ENCODE measurements around the gene CD72. TPM values are rescaled to one million over a fixed set of nuclear protein-coding genes. Genes with fewer than 3 reads are reported as not detected.
"Not testable (repeated sequence)": the region's sequence is repeated elsewhere in the genome, so short reads cannot be mapped to it uniquely, and the experiment has no call there.

Gene CD72
- total RNA-seq, 1 experiment from 2014 or later: 1.6 TPM

- H3K4me1 Mint-ChIP-seq (ENCODE audit: insufficient read depth, unreplicated experiment): peaks cover 4% of the 10 kb centered on the region
- H3K36me3 Mint-ChIP-seq (ENCODE audit: insufficient read depth, unreplicated experiment): peaks cover 4% of the 10 kb centered on the region
- H3K27me3 Mint-ChIP-seq (ENCODE audit: insufficient read depth, unreplicated experiment): no peaks in the 10 kb centered on the region
- no TSS peak for BruUV-seq (replicated peaks)
- POLR2A ChIA-PET: interaction anchor here (1.3 kb wide), 1 partner anchor 35 kb away, joined by 3 read pairs; the partner anchor contains the start of gene TESK1
- no peak overlapping the region for H3K27ac Mint-ChIP-seq (ENCODE audit: low read depth, unreplicated experiment)
- H3K4me3 Mint-ChIP-seq (ENCODE audit: unreplicated experiment): no peak overlapping the region
- no peaks in the 10 kb centered on the region for H3K9me3 Mint-ChIP-seq (ENCODE audit: unreplicated experiment)
- CTCF ChIA-PET: interaction anchor here (1.0 to 1.6 kb wide), 2 partner anchors 28 to 117 kb away, joined by 3 to 6 read pairs; no protein-coding TSS in a partner anchor
- no peak for TF ChIP-seq CTCF (IDR thresholded peaks at IDR 0.05; ENCODE audit: unreplicated experiment)
- DNase-seq (ENCODE audit: unreplicated experiment): no peak
- intact Hi-C loops (cut with micrococcal nuclease): loop anchor here (5.0 kb wide), 1 partner anchor 157 kb away; no protein-coding TSS in a partner anchor
Measured at GRCh38 chr9:35639631-35640030, 21.4 kb upstream of the CD72 start.

GRCh38 chr9:35639225-35639624, 21.0 kb upstream of the CD72 start:
- ChIA-PET POLR2A (interaction anchor here (1.3 kb wide), 1 partner anchor 34 kb away, joined by 3 read pairs; the partner anchor contains the start of gene TESK1), CTCF (interaction anchor here (1.6 kb wide), 1 partner anchor 28 kb away, joined by 6 read pairs; no protein-coding TSS in a partner anchor)
- H3K27ac Mint-ChIP-seq (ENCODE audit: low read depth, unreplicated experiment); H3K4me3 Mint-ChIP-seq (ENCODE audit: unreplicated experiment); H3K27me3 Mint-ChIP-seq (ENCODE audit: insufficient read depth, unreplicated experiment); DNase-seq (ENCODE audit: unreplicated experiment); H3K4me1 Mint-ChIP-seq (ENCODE audit: insufficient read depth, unreplicated experiment); BruUV-seq (replicated peaks); H3K36me3 Mint-ChIP-seq (ENCODE audit: insufficient read depth, unreplicated experiment); intact Hi-C loops (cut with micrococcal nuclease); H3K9me3 Mint-ChIP-seq (ENCODE audit: unreplicated experiment): not testable (repeated sequence)

GRCh38 chr9:35638751-35639150, 20.5 kb upstream of the CD72 start:
- H3K36me3 Mint-ChIP-seq (ENCODE audit: insufficient read depth, unreplicated experiment); BruUV-seq (replicated peaks); DNase-seq (ENCODE audit: unreplicated experiment); H3K27ac Mint-ChIP-seq (ENCODE audit: low read depth, unreplicated experiment); intact Hi-C loops (cut with micrococcal nuclease); H3K4me1 Mint-ChIP-seq (ENCODE audit: insufficient read depth, unreplicated experiment); H3K9me3 Mint-ChIP-seq (ENCODE audit: unreplicated experiment); H3K4me3 Mint-ChIP-seq (ENCODE audit: unreplicated experiment); H3K27me3 Mint-ChIP-seq (ENCODE audit: insufficient read depth, unreplicated experiment): not testable (repeated sequence)
- ChIA-PET POLR2A (interaction anchor here (1.3 kb wide), 1 partner anchor 34 kb away, joined by 3 read pairs; the partner anchor contains the start of gene TESK1), CTCF (interaction anchor here (0.6 to 0.7 kb wide), 2 partner anchors 41 to 201 kb away, joined by 3 read pairs; no protein-coding TSS in a partner anchor)

GRCh38 chr9:35637427-35637955, 19.3 kb upstream of the CD72 start:
- H3K27ac Mint-ChIP-seq (ENCODE audit: low read depth, unreplicated experiment); POLR2A ChIA-PET; DNase-seq (ENCODE audit: unreplicated experiment); BruUV-seq (replicated peaks); H3K9me3 Mint-ChIP-seq (ENCODE audit: unreplicated experiment); H3K4me3 Mint-ChIP-seq (ENCODE audit: unreplicated experiment); H3K27me3 Mint-ChIP-seq (ENCODE audit: insufficient read depth, unreplicated experiment); CTCF ChIA-PET; H3K36me3 Mint-ChIP-seq (ENCODE audit: insufficient read depth, unreplicated experiment); H3K4me1 Mint-ChIP-seq (ENCODE audit: insufficient read depth, unreplicated experiment); intact Hi-C loops (cut with micrococcal nuclease): not testable (repeated sequence)

- DNase-seq (ENCODE audit: unreplicated experiment); H3K27me3 Mint-ChIP-seq (ENCODE audit: insufficient read depth, unreplicated experiment); H3K9me3 Mint-ChIP-seq (ENCODE audit: unreplicated experiment); H3K36me3 Mint-ChIP-seq (ENCODE audit: insufficient read depth, unreplicated experiment); H3K27ac Mint-ChIP-seq (ENCODE audit: low read depth, unreplicated experiment); BruUV-seq (replicated peaks); H3K4me3 Mint-ChIP-seq (ENCODE audit: unreplicated experiment); H3K4me1 Mint-ChIP-seq (ENCODE audit: insufficient read depth, unreplicated experiment); intact Hi-C loops (cut with micrococcal nuclease): not testable (repeated sequence)
- ChIA-PET CTCF (interaction anchor here (0.8 to 1.7 kb wide), 2 partner anchors 8 to 10 kb away, joined by 3 to 7 read pairs; no protein-coding TSS in a partner anchor), POLR2A (interaction anchor here (1.0 kb wide), 1 partner anchor 8 kb away, joined by 3 read pairs; no protein-coding TSS in a partner anchor)
Measured at GRCh38 chr9:35636877-35637246, 18.6 kb upstream of the CD72 start.

Data from MCF 10A (cell line).